ENCODE data around the gene ANXA4.
"Not testable (repeated sequence)": the region's sequence is repeated elsewhere in the genome, so short reads cannot be mapped to it uniquely, and the experiment has no call there.

ANXA4 gene

GRCh38 chr2:69753659-69754363 is 11.9 kb downstream of the ANXA4 start:
- DNase-seq (ENCODE audit: low spot score), result no peak

DNA sequence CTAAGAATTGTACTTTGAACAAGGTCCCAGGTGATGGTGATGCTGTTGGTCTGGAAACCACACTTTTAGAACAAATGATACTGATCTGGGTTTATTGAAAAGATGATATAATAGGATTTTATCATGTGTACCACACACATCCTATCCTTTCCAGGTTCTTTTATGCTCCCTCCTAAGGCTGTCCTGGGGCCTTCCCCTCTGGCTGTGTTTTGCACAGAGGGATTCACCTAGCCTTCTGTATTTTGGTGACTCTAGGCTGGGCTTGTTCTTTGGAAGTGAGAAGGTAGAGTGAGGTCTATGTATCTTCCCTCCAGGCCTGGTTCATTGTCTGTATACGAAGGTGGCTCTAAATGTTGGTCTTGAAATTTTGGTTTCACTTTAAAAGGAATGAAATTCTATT is 12.7 kb downstream of the ANXA4 start:
- DNase-seq (ENCODE audit: low spot score), result no peak

DNA sequence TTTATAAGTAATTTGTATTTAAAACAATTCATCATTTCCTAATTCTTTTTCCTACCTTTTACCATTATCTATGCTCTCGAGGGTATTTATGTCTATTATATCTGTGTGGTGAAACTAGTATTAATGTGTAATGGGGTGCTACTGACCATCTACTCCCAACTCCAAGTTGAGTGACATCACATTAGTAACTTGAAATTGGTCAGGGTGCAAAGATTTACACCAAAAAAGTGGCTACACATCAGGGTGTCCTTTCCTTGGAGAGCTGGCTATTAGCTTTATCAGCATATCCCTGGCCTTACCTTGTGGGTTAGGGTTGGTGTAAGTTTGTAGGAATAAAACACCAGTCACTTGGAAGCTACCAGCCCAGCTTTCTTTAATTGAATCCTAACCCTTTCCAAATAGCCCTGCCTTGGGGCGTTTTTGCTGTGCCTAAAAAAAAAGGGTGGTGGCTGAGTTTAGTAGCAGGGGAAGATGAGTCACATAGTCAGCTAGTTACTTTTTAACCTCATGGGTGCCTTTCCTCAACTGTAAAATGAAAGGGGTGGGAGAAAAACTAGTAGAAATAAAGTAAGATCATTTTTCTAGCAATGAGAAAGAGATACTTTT is 14.0 kb downstream of the ANXA4 start:
- DNase-seq (ENCODE audit: low spot score), result no peak

GRCh38 chr2:69762025-69762424 is 20.1 kb downstream of the ANXA4 start:
- no peak for DNase-seq (ENCODE audit: low spot score)

GRCh38 chr2:69762513-69763494 is 20.9 kb downstream of the ANXA4 start:
- DNase-seq (ENCODE audit: low spot score), result no peak

- not testable (repeated sequence) for DNase-seq (ENCODE audit: low spot score)
These were observed 21.9 kb downstream of the ANXA4 start for GRCh38 chr2:69763831-69764230.

DNA sequence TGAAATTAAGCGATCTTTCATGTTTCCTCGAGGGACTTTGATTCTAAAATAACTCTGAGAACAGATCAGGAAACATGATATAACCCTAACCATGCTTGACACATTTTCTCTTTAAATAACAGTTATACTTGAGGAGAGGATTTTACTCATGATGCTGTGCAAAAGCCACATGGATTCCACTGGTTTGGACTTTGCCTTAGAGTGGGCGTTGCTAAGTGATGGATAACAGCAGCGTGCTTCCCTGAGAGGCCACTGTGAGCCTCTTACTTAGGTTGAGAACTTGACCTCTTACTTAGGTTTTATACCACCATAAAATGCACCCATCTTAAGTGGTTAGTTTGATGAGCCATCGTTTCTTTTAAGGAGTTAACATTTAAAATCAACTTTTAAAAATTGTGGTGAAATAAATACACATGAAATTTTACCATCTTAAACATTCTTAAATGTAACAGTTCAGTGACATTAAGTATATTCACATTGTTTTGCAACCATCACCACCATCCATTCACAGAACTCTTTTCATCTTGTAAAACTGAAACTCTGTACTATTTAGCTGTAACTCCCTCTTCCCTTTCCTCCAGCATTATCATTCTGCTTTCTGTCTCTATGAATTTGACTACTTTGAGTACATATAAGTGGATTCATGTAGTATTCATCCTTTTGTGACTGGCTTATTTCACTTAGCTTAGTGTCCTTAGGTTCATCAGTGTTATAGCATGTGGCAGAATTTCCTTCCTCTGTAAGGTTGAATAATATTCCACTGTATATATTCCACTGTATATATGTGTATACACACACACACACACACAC is 22.6 kb downstream of the ANXA4 start:
- DNase-seq (ENCODE audit: low spot score), result no peak

GRCh38 chr2:69765096-69765380 is 23.1 kb downstream of the ANXA4 start:
- DNase-seq (ENCODE audit: low spot score), result no peak

- DNase-seq (ENCODE audit: low spot score), result no peak
These were observed 24.1 kb downstream of the ANXA4 start for GRCh38 chr2:69766014-69766413.

GRCh38 chr2:69767034-69767433 is 25.1 kb downstream of the ANXA4 start:
- DNase-seq (ENCODE audit: low spot score), result no peak

DNA sequence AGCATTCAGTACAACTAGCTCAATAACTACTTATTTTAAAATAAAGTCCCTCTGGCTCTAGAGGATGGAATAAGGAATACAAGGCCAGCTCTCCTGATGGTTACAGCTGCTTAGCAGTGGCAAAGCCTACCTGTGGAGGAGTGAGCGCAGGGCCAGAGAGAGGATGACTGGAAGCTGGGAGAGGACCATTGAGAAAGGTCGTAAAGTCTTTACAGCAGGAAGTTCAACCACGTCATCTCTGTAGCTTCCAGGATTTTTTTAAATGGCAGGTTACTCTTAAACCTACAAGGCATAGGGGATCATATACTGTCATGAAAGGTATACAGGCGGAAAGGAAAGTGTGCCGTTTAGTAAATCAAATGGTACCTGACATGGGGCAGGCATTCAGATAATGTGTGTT is 26.3 kb downstream of the ANXA4 start:
- DNase-seq (ENCODE audit: low spot score), result no peak

- DNase-seq (ENCODE audit: low spot score), result no peak
These were observed 26.9 kb downstream of the ANXA4 start for GRCh38 chr2:69768789-69769188.

- DNase-seq (ENCODE audit: low spot score), result no peak
These were observed 27.3 kb downstream of the ANXA4 start for GRCh38 chr2:69769272-69769671.

GRCh38 chr2:69770193-69770702 is 28.3 kb downstream of the ANXA4 start:
- DNase-seq (ENCODE audit: low spot score), result no peak

DNA sequence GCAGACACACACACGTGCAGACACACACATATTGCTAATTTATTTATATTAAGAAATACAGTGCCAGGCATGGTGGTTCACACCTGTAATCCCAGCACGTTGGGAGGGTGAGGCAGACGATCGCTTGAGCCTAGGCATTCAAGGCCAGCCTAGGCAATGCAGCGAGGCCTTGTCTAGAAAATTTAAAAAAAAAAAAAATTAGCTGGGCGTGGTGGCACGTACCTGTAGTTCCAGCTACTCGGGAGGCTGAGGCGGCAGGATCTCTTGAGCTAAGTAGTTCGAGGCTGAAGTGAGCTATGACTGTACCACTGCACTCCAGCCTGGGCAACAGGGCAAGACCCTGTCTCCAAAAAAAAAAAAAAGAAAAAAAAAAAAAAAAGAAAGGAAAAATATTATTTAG is 28.8 kb downstream of the ANXA4 start:
- DNase-seq (ENCODE audit: low spot score), result no peak

GRCh38 chr2:69771461-69771860 is 29.5 kb downstream of the ANXA4 start:
- DNase-seq (ENCODE audit: low spot score), result no peak

- no peak for DNase-seq (ENCODE audit: low spot score)
These were observed 31.3 kb downstream of the ANXA4 start for GRCh38 chr2:69773206-69773605.

GRCh38 chr2:69774258-69774983 is 32.5 kb downstream of the ANXA4 start:
- not testable (repeated sequence) for DNase-seq (ENCODE audit: low spot score)

DNA sequence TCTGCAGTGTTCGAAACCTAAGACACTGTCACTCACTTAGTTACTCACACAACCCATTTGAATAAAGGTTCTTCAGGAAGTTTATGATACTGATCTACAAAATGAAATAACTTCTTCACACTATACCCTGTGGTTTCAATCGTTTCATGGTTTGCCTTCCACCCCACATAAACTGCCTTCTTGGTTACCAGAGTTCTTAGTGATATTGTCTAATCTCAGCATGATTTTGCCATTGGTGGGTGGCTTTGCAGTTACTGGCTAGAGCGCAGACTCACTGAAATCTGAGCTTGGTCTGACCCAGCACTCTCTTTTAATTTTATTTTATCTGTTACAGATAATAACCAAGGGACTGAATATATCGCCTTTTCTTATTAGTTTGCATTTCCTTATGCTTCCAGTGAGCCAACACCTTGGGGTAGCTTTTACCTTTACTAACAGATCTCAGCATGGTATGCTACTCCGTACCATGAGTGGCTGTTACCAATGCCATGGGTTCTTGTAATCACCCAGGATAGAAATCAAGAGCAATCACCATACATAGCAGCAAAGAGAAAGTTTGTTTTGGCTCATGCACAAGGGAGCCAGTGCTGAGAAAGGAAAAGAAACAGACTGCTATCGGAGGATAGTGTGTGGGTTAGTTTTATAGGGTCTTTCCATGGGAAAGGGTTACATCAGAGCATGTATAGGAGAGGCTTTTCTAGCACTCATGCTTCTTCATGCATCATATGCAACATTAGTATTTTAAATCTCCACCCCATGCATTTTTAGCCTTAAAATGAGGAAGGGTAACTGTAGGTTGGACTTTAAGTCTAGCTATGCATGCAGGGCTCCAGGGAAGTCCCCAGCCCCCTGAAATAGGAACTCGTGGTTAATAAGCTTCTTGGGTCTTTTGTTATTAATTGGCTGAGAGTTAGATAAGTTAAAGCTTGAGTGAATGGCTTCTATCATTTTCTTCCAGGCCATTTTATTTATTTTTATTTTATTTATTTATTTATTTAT is 33.3 kb downstream of the ANXA4 start:
- no peak for DNase-seq (ENCODE audit: low spot score)
